Measurements from ENCODE around the gene DENND1A.

- TF ChIP-seq SP1 (IDR thresholded peaks at IDR 0.05) (no peak), FOXA1 (IDR thresholded peaks at IDR 0.05) (no peak), ELF4 (IDR thresholded peaks at IDR 0.05) (no peak), PKNOX1 (IDR thresholded peaks at IDR 0.05) (no peak), SUZ12 (IDR thresholded peaks at IDR 0.05) (no peak), FOXM1 (IDR thresholded peaks at IDR 0.05; ENCODE audit: borderline replicate concordance) (no peak), FOXK2 (IDR thresholded peaks at IDR 0.05) (no peak), L3MBTL2 (conservative IDR thresholded peaks at IDR 0.05) (no peak)
Observed at GRCh38 chr9:123775289-123776284, 154.3 kb downstream of the DENND1A start.

Data from HEK293T (cell line).